SU-DHL-6 (cell line): Measurements from ENCODE around the gene C19orf85.

Experiments
- H2AFZ ChIP-seq: fragments of 200-600 bp; sonication (generic); 2 replicates; pipeline ENCODE4 v1.6.1; 2014; ENCODE audit warnings: low read depth, mild to moderate bottlenecking, moderate library complexity, mixed read lengths, antibody characterized with exemption, low read length; ENCODE audit not compliant: severe bottlenecking
- H3F3A ChIP-seq: fragments of 200-600 bp; shearing (Covaris generic); 2 replicates; pipeline ENCODE4 v1.6.0; 2016; ENCODE audit warnings: antibody characterized with exemption, mild to moderate bottlenecking; ENCODE audit not compliant: insufficient read depth
- H3K27ac ChIP-seq: fragments of 200-600 bp; sonication (generic); 2 replicates; pipeline ENCODE4 v1.5.1; 2016; ENCODE audit warnings: low read depth, mild to moderate bottlenecking, low read length, moderate library complexity, mixed read lengths
- H3K27me3 ChIP-seq: fragments of 200-600 bp; sonication (generic), shearing (Covaris generic); 2 replicates; pipeline ENCODE4 v1.6.0; 2014; ENCODE audit warnings: mild to moderate bottlenecking, low read length
- H3K36me3 ChIP-seq: fragments of 200-600 bp; sonication (generic); 2 replicates; pipeline ENCODE4 v1.6.1; 2014; ENCODE audit warnings: mild to moderate bottlenecking, low read length, mixed read lengths
- H3K4me2 ChIP-seq: fragments of 300-600, 200-600 bp; shearing (Covaris generic), sonication (generic); 2 replicates; pipeline ENCODE4 v1.6.0; 2014; ENCODE audit warnings: low read length, low read depth, mild to moderate bottlenecking; ENCODE audit not compliant: poor library complexity, severe bottlenecking
- H3K4me3 ChIP-seq: fragments of 200-600 bp; sonication (generic); 2 replicates; pipeline ENCODE4 v1.5.1; 2014; ENCODE audit warnings: antibody characterized with exemption, low read length, mild to moderate bottlenecking, mixed read lengths; ENCODE audit not compliant: insufficient read depth, poor library complexity, severe bottlenecking
- H3K79me2 ChIP-seq: fragments of 200-600 bp; sonication (generic); 2 replicates; pipeline ENCODE4 v1.6.1; 2014; ENCODE audit warnings: mild to moderate bottlenecking, low read length, moderate library complexity; ENCODE audit not compliant: insufficient read depth
- H3K9ac ChIP-seq: fragments of 200-600 bp; sonication (generic); 2 replicates; pipeline ENCODE4 v1.7.0; 2014; ENCODE audit warnings: mild to moderate bottlenecking, low read length
- H3K9me2 ChIP-seq: fragments of 200-600 bp; sonication (generic); replicated peaks from 2 replicates; pipeline ENCODE4 v1.6.1; 2014; ENCODE audit warnings: low read length; ENCODE audit not compliant: insufficient read depth
- H3K9me3 ChIP-seq: fragments of 200-600 bp; sonication (generic); 2 replicates; pipeline ENCODE4 v1.6.1; 2014; ENCODE audit warnings: low read length, mixed read lengths; ENCODE audit not compliant: insufficient read depth
- H4K20me1 ChIP-seq: fragments of 200-600 bp; sonication (generic); 2 replicates; pipeline ENCODE4 v1.6.1; 2014; ENCODE audit warnings: low read depth, mild to moderate bottlenecking, antibody characterized with exemption, low read length, moderate library complexity, mixed read lengths
- EZH2phosphoT487 ChIP-seq: fragments of 200-600 bp; sonication (generic), shearing (Covaris generic); conservative IDR thresholded peaks from 2 replicates; pipeline ENCODE4 v1.6.1; 2018; ENCODE audit warnings: mild to moderate bottlenecking, antibody characterized with exemption, low read length, moderate library complexity, mixed read lengths
- TF ChIP-seq, protein P1 (sequence below): fragments of 200-600 bp; sonication (generic); IDR thresholded peaks from one replicate; pipeline ENCODE4 v1.5.1; 2017; ENCODE audit warnings: antibody characterized with exemption, mild to moderate bottlenecking, low read length, moderate library complexity; ENCODE audit not compliant: insufficient read depth, poor library complexity, severe bottlenecking

Gene C19orf85

GRCh38 chr19:55487924-55488687, 23.6 kb upstream of the C19orf85 start, which contains the start of gene SSC5D:
Gene SSC5D (plus strand): TSS chr19:55488436. CDS start chr19:55488590, 154 bp downstream.
- Histone ChIP-seq H3K9me2 (no peaks in the 10 kb centered on the region), H2AFZ (no peak within 1 kb of the TSS), H3K79me2 (no peaks in the 10 kb centered on the region), H3K9me3 (no peaks in the 10 kb centered on the region), H3K9ac (no peak within 1 kb of the TSS), H3K4me2 (no peak within 1 kb of the TSS), H4K20me1 (no peaks in the 10 kb centered on the region), H3K36me3 (no peaks in the 10 kb centered on the region), H3K27ac (no peak within 1 kb of the TSS), H3F3A (0 out of 2 replicates have a peak, but pooled peaks cover 3% of the 10 kb centered on the region), H3K27me3 (no peaks in the 10 kb centered on the region), H3K4me3 (no peak within 1 kb of the TSS)
- TF ChIP-seq, protein P1, sequence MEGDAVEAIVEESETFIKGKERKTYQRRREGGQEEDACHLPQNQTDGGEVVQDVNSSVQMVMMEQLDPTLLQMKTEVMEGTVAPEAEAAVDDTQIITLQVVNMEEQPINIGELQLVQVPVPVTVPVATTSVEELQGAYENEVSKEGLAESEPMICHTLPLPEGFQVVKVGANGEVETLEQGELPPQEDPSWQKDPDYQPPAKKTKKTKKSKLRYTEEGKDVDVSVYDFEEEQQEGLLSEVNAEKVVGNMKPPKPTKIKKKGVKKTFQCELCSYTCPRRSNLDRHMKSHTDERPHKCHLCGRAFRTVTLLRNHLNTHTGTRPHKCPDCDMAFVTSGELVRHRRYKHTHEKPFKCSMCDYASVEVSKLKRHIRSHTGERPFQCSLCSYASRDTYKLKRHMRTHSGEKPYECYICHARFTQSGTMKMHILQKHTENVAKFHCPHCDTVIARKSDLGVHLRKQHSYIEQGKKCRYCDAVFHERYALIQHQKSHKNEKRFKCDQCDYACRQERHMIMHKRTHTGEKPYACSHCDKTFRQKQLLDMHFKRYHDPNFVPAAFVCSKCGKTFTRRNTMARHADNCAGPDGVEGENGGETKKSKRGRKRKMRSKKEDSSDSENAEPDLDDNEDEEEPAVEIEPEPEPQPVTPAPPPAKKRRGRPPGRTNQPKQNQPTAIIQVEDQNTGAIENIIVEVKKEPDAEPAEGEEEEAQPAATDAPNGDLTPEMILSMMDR = no peak
- TF ChIP-seq EZH2phosphoT487 = no peak

DNA sequence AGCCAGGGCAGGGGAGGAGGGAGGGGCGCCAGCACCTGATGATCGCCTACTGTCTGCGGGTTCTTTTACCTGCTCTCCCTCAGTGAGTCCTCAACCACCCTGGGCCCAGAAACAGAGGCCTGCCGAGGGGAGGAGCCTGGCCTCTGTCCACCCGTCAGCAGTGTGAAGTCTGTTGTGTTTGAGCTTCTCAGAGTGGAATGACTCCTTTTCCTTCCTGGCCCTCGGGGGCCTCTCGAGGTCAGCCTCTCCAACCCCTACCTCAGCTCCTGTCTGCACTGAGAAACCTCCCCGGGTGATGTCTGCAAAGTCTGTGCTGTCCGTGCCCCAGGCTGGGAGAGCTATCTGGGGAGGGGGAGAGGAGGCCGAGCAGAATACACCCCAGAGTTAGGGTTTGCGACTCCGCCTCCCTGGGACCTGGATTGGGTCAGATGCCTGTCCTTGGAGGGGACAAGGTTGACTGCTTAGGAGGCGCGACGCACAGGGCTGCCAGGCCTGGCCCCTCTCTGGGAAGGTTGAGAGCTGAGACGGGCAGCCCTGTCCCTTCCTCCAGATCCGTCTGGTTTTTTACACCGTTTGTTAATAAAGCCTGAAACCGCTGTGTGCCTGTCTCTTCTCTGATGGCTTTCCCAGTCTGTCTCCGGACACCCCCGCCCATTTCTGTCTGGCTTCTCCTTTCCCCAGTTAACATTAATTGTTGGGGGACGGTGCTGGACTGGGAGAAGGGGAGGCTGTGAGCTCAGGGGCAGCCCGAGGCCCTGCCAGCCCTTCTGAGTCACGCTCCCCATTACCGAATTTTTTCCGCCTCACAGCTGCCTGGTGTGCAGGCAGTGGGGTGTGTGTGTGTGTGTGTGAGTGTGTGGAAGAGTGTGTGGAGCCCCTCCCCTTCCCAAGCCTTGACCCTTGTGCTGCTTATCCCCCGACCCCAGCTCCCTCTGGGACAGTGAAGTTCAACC, 22.7 kb upstream of the C19orf85 start:
- Histone ChIP-seq H3K4me2 (no peak overlapping the region), H3K9ac (no peak overlapping the region), H2AFZ (no peak overlapping the region), H3K79me2 (no peaks in the 10 kb centered on the region), H3K27ac (no peak overlapping the region), H4K20me1 (no peaks in the 10 kb centered on the region), H3K9me2 (no peaks in the 10 kb centered on the region), H3F3A (0 out of 2 replicates have a peak, but pooled peaks cover 3% of the 10 kb centered on the region), H3K36me3 (no peaks in the 10 kb centered on the region), H3K27me3 (no peaks in the 10 kb centered on the region), H3K9me3 (no peaks in the 10 kb centered on the region), H3K4me3 (no peak overlapping the region)
- no peak for TF ChIP-seq EZH2phosphoT487
- TF ChIP-seq, protein P1 = no peak

GRCh38 chr19:55486043-55486970, 21.8 kb upstream of the C19orf85 start:
- Histone ChIP-seq H3F3A (0 out of 2 replicates have a peak, but pooled peaks cover 3% of the 10 kb centered on the region), H3K27ac (no peak overlapping the region), H3K79me2 (no peaks in the 10 kb centered on the region), H2AFZ (no peak overlapping the region), H4K20me1 (no peaks in the 10 kb centered on the region), H3K27me3 (no peaks in the 10 kb centered on the region), H3K4me3 (no peak overlapping the region), H3K36me3 (no peaks in the 10 kb centered on the region), H3K9me3 (no peaks in the 10 kb centered on the region), H3K9ac (no peak overlapping the region), H3K9me2 (no peaks in the 10 kb centered on the region), H3K4me2 (no peak overlapping the region)
- no peak for TF ChIP-seq EZH2phosphoT487
- TF ChIP-seq, protein P1 = no peak
